Measurements from ENCODE around the gene NCK2. TPM values are rescaled to one million over a fixed set of nuclear protein-coding genes. Genes with fewer than 3 reads are reported as not detected.

Gene NCK2
- total and polyA plus RNA-seq, 9 of the 15 experiments (the other 6 are each of a cell fraction or from before 2014, with no cell fraction given): 0.90 to 27.9 (median 15.9) TPM

DNA sequence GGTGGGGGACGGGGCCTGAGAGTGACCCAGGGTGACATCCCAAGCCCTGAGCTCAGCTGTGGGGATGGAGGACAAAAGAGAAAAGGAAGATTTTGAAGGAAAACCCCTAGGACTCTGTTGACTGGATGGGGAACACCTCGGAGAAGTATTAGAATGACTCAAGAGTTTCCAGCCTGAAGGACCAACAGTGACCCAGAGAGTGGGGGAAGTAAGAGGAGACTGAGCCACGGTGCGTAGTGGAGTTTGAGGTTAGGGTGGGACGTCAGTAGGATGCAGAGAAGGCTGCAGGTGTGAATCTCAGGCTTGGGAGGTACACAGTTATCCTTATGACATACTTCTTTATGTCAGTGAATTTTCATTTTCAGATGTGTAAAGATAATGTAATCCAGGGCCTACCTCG is 119.5 kb downstream of the NCK2 start:
- peaks cover 4% of the 10 kb centered on the region; the same call in 1 of the 3 replicates for H3K79me2 ChIP-seq (ENCODE audit: control insufficient read depth, insufficient read depth, low read length)
- FAIRE-seq (no peak), ATAC-seq (no peak), DNase-seq (ENCODE audit: extremely low read depth in 1 of 4, low spot score in 3 of 4) (no peak)
- H2AFZ ChIP-seq (ENCODE audit: low read depth, low read length): no peak overlapping the region
- BruUV-seq (replicated peaks): no TSS peak
- no peaks in the 10 kb centered on the region for H3K4me1 ChIP-seq (replicated peaks in 1 of 2; ENCODE audit: control insufficient read depth in 2 of 2, insufficient read depth in 2 of 2, low read length in 2 of 2)
- no peaks in the 10 kb centered on the region for H3K9me1 ChIP-seq (ENCODE audit: control insufficient read depth, insufficient read depth, low read length)
- no peaks in the 10 kb centered on the region for H3K27me3 ChIP-seq (ENCODE audit: control insufficient read depth in 2 of 2, insufficient read depth in 2 of 2, low read length in 2 of 2)
- ChIA-PET POLR2A (interaction anchor here (0.7 to 1.4 kb wide), 3 partner anchors 10 to 12 kb away, joined by 3 read pairs; no protein-coding TSS in a partner anchor), CTCF (ENCODE audit: low intra/inter-chr PET ratio) (no interaction called here)
- H3K36me3 ChIP-seq (ENCODE audit: control insufficient read depth, insufficient read depth, low read length): 0 out of 3 replicates have a peak, but pooled peaks cover 2% of the 10 kb centered on the region
- 62% methylated on average over 6 of the region's 6 CpGs for WGBS (ENCODE audit: insufficient coverage, low coverage, missing lambda C conversion rate)
- no peak overlapping the region for H3K27ac ChIP-seq (ENCODE audit: extremely low read depth, low read depth, low read length)
- H3K9ac ChIP-seq (ENCODE audit: insufficient read depth in 1 of 2, low read depth in 2 of 2, low read length in 2 of 2): 0 out of 4 replicates have a peak overlapping the region, but pooled peaks of 1 of the 2 experiments have one; percentile 10
- H3K4me2 ChIP-seq (ENCODE audit: insufficient read depth, low read length): no peak overlapping the region
- TF ChIP-seq SIX5 (IDR thresholded peaks at IDR 0.05; ENCODE audit: borderline replicate concordance in 1 of 2, insufficient read depth in 1 of 2, low read depth in 1 of 2, low read length in 2 of 2): no peak
- H4K20me1 ChIP-seq (replicated peaks; ENCODE audit: control insufficient read depth, insufficient read depth, low read length): peaks cover 6% of the 10 kb centered on the region
- no peak overlapping the region for H3K4me3 ChIP-seq
- intact Hi-C loops (cut with micrococcal nuclease) (no loop called here), in situ Hi-C loops (cut with MboI) (no loop called here)
- no peaks in the 10 kb centered on the region for H3K9me3 ChIP-seq (replicated peaks; ENCODE audit: control insufficient read depth, insufficient read depth, low read depth, low read length)

DNA sequence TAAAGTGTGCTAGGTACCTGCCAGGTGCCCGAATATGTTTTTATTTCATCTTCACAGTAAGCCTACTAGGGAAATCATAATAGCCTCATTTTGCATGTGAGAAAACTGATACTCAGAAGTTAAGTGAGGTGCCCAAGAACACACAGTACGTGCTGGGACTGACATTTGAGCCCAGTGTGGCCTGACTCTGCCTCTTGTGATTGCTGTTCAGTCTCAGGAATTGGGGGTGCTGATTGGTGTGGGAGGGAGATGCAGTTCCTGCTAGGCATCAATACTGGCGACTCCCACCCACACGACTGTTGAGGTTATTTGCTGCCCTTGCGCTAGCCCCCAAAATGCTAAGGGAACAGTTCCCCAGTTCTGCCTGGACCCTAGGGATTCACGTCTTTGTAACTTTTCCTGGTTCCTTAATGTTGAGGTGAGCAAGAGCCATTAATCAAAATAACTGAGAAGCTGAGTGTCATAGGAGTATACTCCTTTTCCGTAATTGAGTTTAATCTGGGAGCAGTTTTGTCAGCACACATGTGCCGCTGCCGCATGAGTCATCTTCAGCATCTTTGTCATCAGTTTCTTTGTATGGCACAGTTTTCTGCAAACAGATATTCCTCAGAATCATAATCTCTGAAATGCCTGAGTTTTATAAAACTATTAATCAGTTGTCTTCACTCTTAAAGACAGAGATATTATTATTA is 120.7 kb downstream of the NCK2 start:
- no peak for FAIRE-seq
- TF ChIP-seq FOSL1 (tag; conservative IDR thresholded peaks at IDR 0.05) (peak; percentile 39; the same call in 1 of the 2 replicates), JUND (IDR thresholded peaks at IDR 0.05; ENCODE audit: borderline replicate concordance, low read depth, low read length) (peak; percentile 33; the same call in 1 of the 2 replicates), JUND (tag; IDR thresholded peaks at IDR 0.05; ENCODE audit: borderline replicate concordance, low read depth, low read length) (no peak), BHLHE40 (IDR thresholded peaks at IDR 0.05; ENCODE audit: low read length) (no peak), HDAC8 (tag; IDR thresholded peaks at IDR 0.05) (no peak), SAFB (IDR thresholded peaks at IDR 0.05; ENCODE audit: borderline replicate concordance, low read depth, low read length) (no peak), MEIS2 (IDR thresholded peaks at IDR 0.05; ENCODE audit: partially characterized antibody) (peak; percentile 22)
- TF ChIP-seq, protein P1, sequence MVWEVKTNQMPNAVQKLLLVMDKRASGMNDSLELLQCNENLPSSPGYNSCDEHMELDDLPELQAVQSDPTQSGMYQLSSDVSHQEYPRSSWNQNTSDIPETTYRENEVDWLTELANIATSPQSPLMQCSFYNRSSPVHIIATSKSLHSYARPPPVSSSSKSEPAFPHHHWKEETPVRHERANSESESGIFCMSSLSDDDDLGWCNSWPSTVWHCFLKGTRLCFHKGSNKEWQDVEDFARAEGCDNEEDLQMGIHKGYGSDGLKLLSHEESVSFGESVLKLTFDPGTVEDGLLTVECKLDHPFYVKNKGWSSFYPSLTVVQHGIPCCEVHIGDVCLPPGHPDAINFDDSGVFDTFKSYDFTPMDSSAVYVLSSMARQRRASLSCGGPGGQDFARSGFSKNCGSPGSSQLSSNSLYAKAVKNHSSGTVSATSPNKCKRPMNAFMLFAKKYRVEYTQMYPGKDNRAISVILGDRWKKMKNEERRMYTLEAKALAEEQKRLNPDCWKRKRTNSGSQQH (CRISPR knock-in tag; IDR thresholded peaks at IDR 0.05): no peak
- TF ChIP-seq, protein P2, sequence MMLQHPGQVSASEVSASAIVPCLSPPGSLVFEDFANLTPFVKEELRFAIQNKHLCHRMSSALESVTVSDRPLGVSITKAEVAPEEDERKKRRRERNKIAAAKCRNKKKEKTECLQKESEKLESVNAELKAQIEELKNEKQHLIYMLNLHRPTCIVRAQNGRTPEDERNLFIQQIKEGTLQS (IDR thresholded peaks at IDR 0.05): peak; percentile 34; the same call in 1 of the 2 replicates
- TF ChIP-seq, protein P2 (CRISPR knock-in tag; conservative IDR thresholded peaks at IDR 0.05): no peak
- no TSS peak for BruUV-seq (replicated peaks)
- no peaks in the 10 kb centered on the region for H3K36me3 ChIP-seq (ENCODE audit: control insufficient read depth, insufficient read depth, low read length)
- H3K4me2 ChIP-seq (ENCODE audit: insufficient read depth, low read length): no peak overlapping the region
- H3K9me3 ChIP-seq (replicated peaks; ENCODE audit: control insufficient read depth, insufficient read depth, low read depth, low read length): no peaks in the 10 kb centered on the region
- H3K79me2 ChIP-seq (ENCODE audit: control insufficient read depth, insufficient read depth, low read length): peaks cover 4% of the 10 kb centered on the region; the same call in 1 of the 3 replicates
- CTCF ChIA-PET (ENCODE audit: low intra/inter-chr PET ratio): no interaction called here
- intact Hi-C loops (cut with micrococcal nuclease) (no loop called here), in situ Hi-C loops (cut with MboI) (no loop called here)
- no peaks in the 10 kb centered on the region for H3K9me1 ChIP-seq (ENCODE audit: control insufficient read depth, insufficient read depth, low read length)
- no peaks in the 10 kb centered on the region for H3K4me1 ChIP-seq (replicated peaks in 1 of 2; ENCODE audit: control insufficient read depth in 2 of 2, insufficient read depth in 2 of 2, low read length in 2 of 2)
- H2AFZ ChIP-seq (ENCODE audit: low read depth, low read length): no peak overlapping the region
- no peak overlapping the region for H3K4me3 ChIP-seq
- 60% methylated on average over 9 of the region's 9 CpGs for WGBS (ENCODE audit: insufficient coverage, low coverage, missing lambda C conversion rate)
- H3K27me3 ChIP-seq (ENCODE audit: control insufficient read depth in 2 of 2, insufficient read depth in 2 of 2, low read length in 2 of 2): no peaks in the 10 kb centered on the region
- POLR2A ChIA-PET: interaction anchor here (1.0 to 1.4 kb wide), 2 partner anchors 9 to 11 kb away, joined by 3 read pairs; no protein-coding TSS in a partner anchor
- peaks cover 6% of the 10 kb centered on the region for H4K20me1 ChIP-seq (replicated peaks; ENCODE audit: control insufficient read depth, insufficient read depth, low read length)
- ATAC-seq: no peak
- no peak for DNase-seq (ENCODE audit: extremely low read depth in 1 of 4, low spot score in 3 of 4)
- H3K27ac ChIP-seq (ENCODE audit: extremely low read depth, low read depth, low read length): no peak overlapping the region
- H3K9ac ChIP-seq (ENCODE audit: insufficient read depth in 1 of 2, low read depth in 2 of 2, low read length in 2 of 2): no peak overlapping the region

Measured in K562 (cell line).